Suprapubic skin (tissue), 4 donors: ENCODE results near the gene CCDC88C. TPM values are rescaled to one million over a fixed set of nuclear protein-coding genes. Genes with fewer than 3 reads are reported as not detected.

Experiments
- DNase-seq, 2 donors: peaks; one replicate each; pipeline ENCODE4 v3.0.0-alpha.2; 2019; ENCODE audit warnings: low spot score in 2 of 2
- H3K27ac ChIP-seq: fragments of 200-600 bp; sonication (generic); one replicate; pipeline ENCODE4 v1.5.1; 2019
- H3K27me3 ChIP-seq: fragments of 200-600 bp; sonication (generic); one replicate; pipeline ENCODE4 v1.5.1; 2019
- H3K36me3 ChIP-seq: fragments of 200-600 bp; sonication (generic); one replicate; pipeline ENCODE4 v1.5.1; 2019
- H3K4me1 ChIP-seq: fragments of 200-600 bp; sonication (generic); one replicate; pipeline ENCODE4 v1.5.1; 2019
- H3K4me3 ChIP-seq: fragments of 200-600 bp; sonication (generic); one replicate; pipeline ENCODE4 v1.5.1; 2019; ENCODE audit warnings: mild to moderate bottlenecking
- H3K9me3 ChIP-seq: fragments of 200-600 bp; sonication (generic); one replicate; pipeline ENCODE4 v1.5.1; 2019
- EP300 ChIP-seq: sonication (generic); formaldehyde crosslinking; IDR thresholded peaks from one replicate; pipeline ENCODE4 v1.6.1; 2017; ENCODE audit warnings: antibody characterized with exemption
- POLR2A ChIP-seq, 2 donors: fragments of 450-650 bp; IDR thresholded peaks; one replicate each; pipeline ENCODE4 v1.6.1; 2017; ENCODE audit warnings: antibody characterized with exemption in 2 of 2, mild to moderate bottlenecking in 2 of 2, moderate library complexity in 2 of 2
- POLR2AphosphoS5 ChIP-seq, 3 donors: sonication (generic); formaldehyde crosslinking; IDR thresholded peaks; one replicate each; pipeline ENCODE4 v1.6.1; 2017; ENCODE audit warnings: antibody characterized with exemption in 3 of 3
- WGBS: methylation state at CpG from one replicate; pipeline ENCODE4 v1.1.5; 2018; 5-methylcytosine and 5-hydroxymethylcytosine counted together
- total RNA-seq, 4 donors: library from RNA; depleted of rRNA; stranded (reverse); fragments of >200 nt; gene quantifications; one replicate each; pipeline ENCODE4 v1.1.0, GENCODE V29; 2016
- TF ChIP-seq, protein P1 (sequence below), 2 donors: fragments of 200-600 bp in 1 of 2; fragments of 450-650 bp in 1 of 2; sonication (generic) in 1 of 2; IDR thresholded peaks; one replicate each; pipeline ENCODE4 v1.5.1; 2016 to 2019; ENCODE audit warnings: antibody characterized with exemption in 2 of 2, mild to moderate bottlenecking in 1 of 2, moderate library complexity in 1 of 2

The CCDC88C gene
- total RNA-seq, 4 donors from 2014 or later, result 16.6 to 25.0 (median 22.8) TPM

GRCh38 chr14:91405724-91406435, 11.7 kb downstream of the CCDC88C start:
- 80% methylated on average over 6 of the region's 7 CpGs for WGBS
- no peaks in the 10 kb centered on the region for H3K4me1 ChIP-seq
- TF ChIP-seq EP300 (no peak), POLR2AphosphoS5 (IDR thresholded peaks at IDR 0.05) (no peak), POLR2A (IDR thresholded peaks at IDR 0.05) (no peak)
- TF ChIP-seq, protein P1, sequence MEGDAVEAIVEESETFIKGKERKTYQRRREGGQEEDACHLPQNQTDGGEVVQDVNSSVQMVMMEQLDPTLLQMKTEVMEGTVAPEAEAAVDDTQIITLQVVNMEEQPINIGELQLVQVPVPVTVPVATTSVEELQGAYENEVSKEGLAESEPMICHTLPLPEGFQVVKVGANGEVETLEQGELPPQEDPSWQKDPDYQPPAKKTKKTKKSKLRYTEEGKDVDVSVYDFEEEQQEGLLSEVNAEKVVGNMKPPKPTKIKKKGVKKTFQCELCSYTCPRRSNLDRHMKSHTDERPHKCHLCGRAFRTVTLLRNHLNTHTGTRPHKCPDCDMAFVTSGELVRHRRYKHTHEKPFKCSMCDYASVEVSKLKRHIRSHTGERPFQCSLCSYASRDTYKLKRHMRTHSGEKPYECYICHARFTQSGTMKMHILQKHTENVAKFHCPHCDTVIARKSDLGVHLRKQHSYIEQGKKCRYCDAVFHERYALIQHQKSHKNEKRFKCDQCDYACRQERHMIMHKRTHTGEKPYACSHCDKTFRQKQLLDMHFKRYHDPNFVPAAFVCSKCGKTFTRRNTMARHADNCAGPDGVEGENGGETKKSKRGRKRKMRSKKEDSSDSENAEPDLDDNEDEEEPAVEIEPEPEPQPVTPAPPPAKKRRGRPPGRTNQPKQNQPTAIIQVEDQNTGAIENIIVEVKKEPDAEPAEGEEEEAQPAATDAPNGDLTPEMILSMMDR (IDR thresholded peaks at IDR 0.05), result no peak
- H3K27me3 ChIP-seq, result no peaks in the 10 kb centered on the region
- no peak overlapping the region for H3K27ac ChIP-seq
- DNase-seq, result no peak
- H3K4me3 ChIP-seq, result no peak overlapping the region
- no peaks in the 10 kb centered on the region for H3K9me3 ChIP-seq
- peaks cover 4% of the 10 kb centered on the region for H3K36me3 ChIP-seq

GRCh38 chr14:91405241-91405721, 12.3 kb downstream of the CCDC88C start:
- no peak for DNase-seq
- Histone ChIP-seq H3K4me1 (no peaks in the 10 kb centered on the region), H3K9me3 (no peaks in the 10 kb centered on the region), H3K36me3 (peaks cover 4% of the 10 kb centered on the region), H3K4me3 (no peak overlapping the region), H3K27me3 (no peaks in the 10 kb centered on the region), H3K27ac (no peak overlapping the region)
- 77% methylated on average over 14 of the region's 14 CpGs for WGBS
- TF ChIP-seq, protein P1 (IDR thresholded peaks at IDR 0.05), result no peak
- no peak for TF ChIP-seq POLR2A (IDR thresholded peaks at IDR 0.05)
- no peak for TF ChIP-seq EP300
- no peak for TF ChIP-seq POLR2AphosphoS5 (IDR thresholded peaks at IDR 0.05)

- Histone ChIP-seq H3K27me3 (no peaks in the 10 kb centered on the region), H3K4me1 (peaks cover 11% of the 10 kb centered on the region), H3K9me3 (no peaks in the 10 kb centered on the region), H3K36me3 (peaks cover 4% of the 10 kb centered on the region), H3K27ac (no peak overlapping the region), H3K4me3 (no peak overlapping the region)
- DNase-seq, result no peak
- 74% methylated on average over 13 of the region's 18 CpGs for WGBS
- TF ChIP-seq, protein P1 (IDR thresholded peaks at IDR 0.05), result no peak
- TF ChIP-seq EP300 (no peak), POLR2A (IDR thresholded peaks at IDR 0.05) (no peak), POLR2AphosphoS5 (IDR thresholded peaks at IDR 0.05) (no peak)
These were observed 14.6 kb downstream of the CCDC88C start for GRCh38 chr14:91402771-91403600.

DNA sequence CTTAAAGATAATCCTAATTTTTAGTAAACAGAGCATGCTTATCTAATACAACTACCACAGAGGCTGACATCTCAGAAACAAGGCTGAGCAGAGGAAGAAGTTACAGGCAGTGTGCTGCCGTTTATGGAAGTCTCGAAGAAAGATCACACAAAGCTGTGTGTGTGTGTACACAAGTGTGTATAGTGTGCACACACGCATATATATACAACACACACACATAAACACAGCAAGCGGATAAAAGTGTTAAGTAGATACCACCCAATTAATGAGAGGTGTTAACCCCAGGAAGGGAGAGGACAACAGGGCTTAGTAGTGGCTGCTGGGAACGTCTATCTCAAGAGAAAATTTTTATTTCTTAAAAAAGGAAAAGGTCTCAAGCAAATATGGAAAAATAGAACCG, 15.3 kb downstream of the CCDC88C start:
- no peak overlapping the region for H3K4me3 ChIP-seq
- H3K4me1 ChIP-seq, result peaks cover 17% of the 10 kb centered on the region
- H3K9me3 ChIP-seq, result no peaks in the 10 kb centered on the region
- H3K36me3 ChIP-seq, result peaks cover 4% of the 10 kb centered on the region
- no peak for DNase-seq
- WGBS, result 74% methylated on average over 6 of the region's 6 CpGs
- no peak overlapping the region for H3K27ac ChIP-seq
- TF ChIP-seq POLR2A (IDR thresholded peaks at IDR 0.05) (no peak), EP300 (no peak), POLR2AphosphoS5 (IDR thresholded peaks at IDR 0.05) (no peak)
- TF ChIP-seq, protein P1 (IDR thresholded peaks at IDR 0.05), result no peak
- H3K27me3 ChIP-seq, result no peaks in the 10 kb centered on the region

DNA sequence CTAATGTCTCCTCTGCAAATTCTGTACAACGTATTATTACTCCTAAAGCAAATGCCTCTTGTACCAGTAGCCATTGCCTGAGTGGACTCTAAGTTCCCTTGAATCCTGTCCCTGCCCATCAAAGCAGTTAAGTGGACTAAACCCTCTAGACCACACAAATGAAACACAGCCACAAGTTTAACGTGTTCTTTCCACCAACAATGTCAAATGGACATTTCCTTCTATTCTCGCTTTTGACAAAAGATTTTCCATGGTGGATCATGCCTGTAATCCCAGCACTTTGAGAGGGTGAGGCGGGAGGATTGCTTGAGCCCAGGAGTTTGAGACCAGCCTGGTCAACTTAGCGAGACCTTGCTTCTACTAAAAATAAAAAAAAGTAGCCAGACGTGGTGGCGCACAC, 15.9 kb downstream of the CCDC88C start:
- WGBS, result 91% methylated on average over 7 of the region's 7 CpGs
- Histone ChIP-seq H3K27ac (no peak overlapping the region), H3K4me1 (peaks cover 23% of the 10 kb centered on the region)

More for the DNA sequence above, 15.9 kb downstream of the CCDC88C start:
- no peak overlapping the region for H3K4me3 ChIP-seq
- H3K27me3 ChIP-seq, result no peaks in the 10 kb centered on the region
- no peak for TF ChIP-seq POLR2A (IDR thresholded peaks at IDR 0.05)
- peaks cover under 1% of the 10 kb centered on the region for H3K36me3 ChIP-seq
- no peak for DNase-seq
- H3K9me3 ChIP-seq, result no peaks in the 10 kb centered on the region
